ENCODE data around the gene SORT1. TPM values are rescaled to one million over a fixed set of nuclear protein-coding genes. Genes with fewer than 3 reads are reported as not detected.

The SORT1 gene
- polyA plus RNA-seq, 3 donors: 21.3 to 41.1 (median 35.3) TPM

DNA sequence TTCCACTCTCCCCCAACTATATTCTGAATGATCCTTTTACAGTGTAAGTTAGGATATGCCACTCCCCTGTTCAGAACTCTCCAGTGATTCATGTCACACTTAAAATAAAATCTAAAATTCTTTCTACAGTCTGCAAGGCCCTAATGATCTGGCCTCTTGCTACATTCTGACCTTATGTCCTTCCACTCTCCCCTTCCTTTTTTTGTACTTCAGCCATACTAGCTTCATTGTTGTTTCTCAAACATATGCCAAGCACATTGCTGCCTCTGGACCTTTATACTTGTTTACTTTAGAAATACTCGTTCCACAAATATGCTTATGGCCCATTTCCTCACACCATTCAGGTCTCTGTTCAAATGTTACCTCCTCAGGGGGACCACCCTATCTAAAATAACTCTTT lies 43.4 kb upstream of the SORT1 start:
- Histone ChIP-seq H3K9ac (ENCODE audit: insufficient read depth, low read length, poor library complexity, severe bottlenecking) (no peak overlapping the region), H3K27ac (ENCODE audit: low read depth in 1 of 2, low read length in 2 of 2) (no peak overlapping the region), H3K9me3 (replicated peaks in 1 of 2; ENCODE audit: control insufficient read depth in 1 of 2, insufficient read depth in 1 of 2, low read length in 2 of 2) (no peaks in the 10 kb centered on the region), H3K79me2 (ENCODE audit: insufficient read depth, low read length) (no peaks in the 10 kb centered on the region), H3K4me2 (replicated peaks; ENCODE audit: extremely low read depth, low read length, poor library complexity, severe bottlenecking) (no peak overlapping the region), H3K36me3 (replicated peaks in 1 of 2; ENCODE audit: control insufficient read depth in 1 of 2, insufficient read depth in 2 of 2, low read length in 2 of 2) (no peaks in the 10 kb centered on the region), H3K4me3 (replicated peaks in 1 of 3; ENCODE audit: low read depth in 2 of 3, low read length in 3 of 3) (no peak overlapping the region), H4K20me1 (ENCODE audit: insufficient read depth, low read length) (no peaks in the 10 kb centered on the region), H2AFZ (ENCODE audit: insufficient read depth, low read depth, low read length, poor library complexity, severe bottlenecking) (no peak overlapping the region), H3K27me3 (ENCODE audit: control insufficient read depth in 2 of 2, insufficient read depth in 2 of 2, low read length in 2 of 2) (peaks cover 32 to 33% of the 10 kb centered on the region in 2 donors), H3K4me1 (ENCODE audit: control insufficient read depth in 1 of 2, insufficient read depth in 2 of 2, low read length in 2 of 2) (no peaks in the 10 kb centered on the region)
- TF ChIP-seq, protein P1, sequence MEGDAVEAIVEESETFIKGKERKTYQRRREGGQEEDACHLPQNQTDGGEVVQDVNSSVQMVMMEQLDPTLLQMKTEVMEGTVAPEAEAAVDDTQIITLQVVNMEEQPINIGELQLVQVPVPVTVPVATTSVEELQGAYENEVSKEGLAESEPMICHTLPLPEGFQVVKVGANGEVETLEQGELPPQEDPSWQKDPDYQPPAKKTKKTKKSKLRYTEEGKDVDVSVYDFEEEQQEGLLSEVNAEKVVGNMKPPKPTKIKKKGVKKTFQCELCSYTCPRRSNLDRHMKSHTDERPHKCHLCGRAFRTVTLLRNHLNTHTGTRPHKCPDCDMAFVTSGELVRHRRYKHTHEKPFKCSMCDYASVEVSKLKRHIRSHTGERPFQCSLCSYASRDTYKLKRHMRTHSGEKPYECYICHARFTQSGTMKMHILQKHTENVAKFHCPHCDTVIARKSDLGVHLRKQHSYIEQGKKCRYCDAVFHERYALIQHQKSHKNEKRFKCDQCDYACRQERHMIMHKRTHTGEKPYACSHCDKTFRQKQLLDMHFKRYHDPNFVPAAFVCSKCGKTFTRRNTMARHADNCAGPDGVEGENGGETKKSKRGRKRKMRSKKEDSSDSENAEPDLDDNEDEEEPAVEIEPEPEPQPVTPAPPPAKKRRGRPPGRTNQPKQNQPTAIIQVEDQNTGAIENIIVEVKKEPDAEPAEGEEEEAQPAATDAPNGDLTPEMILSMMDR (IDR thresholded peaks at IDR 0.05): no peak
- no peak overlapping the region for H3K4me3 Mint-ChIP-seq
- H3K27ac Mint-ChIP-seq: no peak overlapping the region
- intact Hi-C loops (cut with micrococcal nuclease): loop anchor here in 1 of 2 donors (5.0 kb wide), 1 partner anchor 341 kb away; no protein-coding TSS in a partner anchor
- 67% methylated on average over 1 of the region's 1 CpG for WGBS (ENCODE audit: insufficient coverage)
- DNase-seq: no peak
- peaks cover 3 to 12% (median 10%) of the 10 kb centered on the region in 3 donors for H3K27me3 Mint-ChIP-seq (ENCODE audit: low read depth in 3 of 3)
- H3K9me3 Mint-ChIP-seq: peaks cover 0 to 2% (median 0%) of the 10 kb centered on the region in 7 donors
- no peaks in the 10 kb centered on the region for H3K36me3 Mint-ChIP-seq
- H3K4me1 Mint-ChIP-seq: no peaks in the 10 kb centered on the region

DNA sequence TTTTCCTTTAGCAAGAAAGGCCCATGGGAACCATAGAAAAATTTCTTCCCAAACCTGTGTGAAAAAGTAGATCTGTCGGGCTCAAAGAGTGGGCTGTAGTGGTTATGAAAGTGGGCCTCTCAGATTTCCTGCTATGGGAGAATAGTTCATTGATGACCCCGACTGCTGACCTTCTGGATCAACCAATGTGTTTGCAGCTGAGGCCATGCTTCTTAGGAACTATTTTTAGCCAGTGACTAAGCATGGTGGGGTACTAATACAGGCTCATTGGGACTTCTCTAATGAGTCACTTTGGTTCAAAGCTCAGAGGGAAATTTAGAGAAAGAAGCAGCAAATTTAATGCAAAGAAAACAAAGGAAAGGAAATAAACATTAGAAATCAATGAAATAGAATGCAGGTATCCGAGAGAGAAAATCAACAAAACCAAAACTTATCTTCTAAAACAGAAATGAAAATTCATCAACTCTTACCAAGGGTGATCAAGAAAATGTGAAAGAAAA lies 41.1 kb upstream of the SORT1 start:
- Histone ChIP-seq H3K4me2 (replicated peaks; ENCODE audit: extremely low read depth, low read length, poor library complexity, severe bottlenecking) (no peak overlapping the region), H2AFZ (ENCODE audit: insufficient read depth, low read depth, low read length, poor library complexity, severe bottlenecking) (no peak overlapping the region), H3K4me1 (ENCODE audit: control insufficient read depth in 1 of 2, insufficient read depth in 2 of 2, low read length in 2 of 2) (no peaks in the 10 kb centered on the region), H3K79me2 (ENCODE audit: insufficient read depth, low read length) (no peaks in the 10 kb centered on the region), H3K4me3 (replicated peaks in 1 of 3; ENCODE audit: low read depth in 2 of 3, low read length in 3 of 3) (no peak overlapping the region), H3K9ac (ENCODE audit: insufficient read depth, low read length, poor library complexity, severe bottlenecking) (no peak overlapping the region), H3K9me3 (replicated peaks in 1 of 2; ENCODE audit: control insufficient read depth in 1 of 2, insufficient read depth in 1 of 2, low read length in 2 of 2) (no peaks in the 10 kb centered on the region), H3K36me3 (replicated peaks in 1 of 2; ENCODE audit: control insufficient read depth in 1 of 2, insufficient read depth in 2 of 2, low read length in 2 of 2) (no peaks in the 10 kb centered on the region), H3K27ac (ENCODE audit: low read depth in 1 of 2, low read length in 2 of 2) (no peak overlapping the region), H4K20me1 (ENCODE audit: insufficient read depth, low read length) (no peaks in the 10 kb centered on the region), H3K27me3 (ENCODE audit: control insufficient read depth in 2 of 2, insufficient read depth in 2 of 2, low read length in 2 of 2) (peaks cover 16 to 23% of the 10 kb centered on the region in 2 donors)
- no peaks in the 10 kb centered on the region for H3K4me1 Mint-ChIP-seq
- intact Hi-C loops (cut with micrococcal nuclease): loop anchor here in 1 of 2 donors (10.0 kb wide), 1 partner anchor 86 kb away; no protein-coding TSS in a partner anchor
- H3K36me3 Mint-ChIP-seq: no peaks in the 10 kb centered on the region
- H3K27ac Mint-ChIP-seq: no peak overlapping the region
- WGBS (ENCODE audit: insufficient coverage): 90% methylated on average over 2 of the region's 3 CpGs
- TF ChIP-seq, protein P1 (IDR thresholded peaks at IDR 0.05): no peak
- H3K4me3 Mint-ChIP-seq: no peak overlapping the region
- peak in 2 of 3 donors; percentile 8 to 51 for DNase-seq
- peaks cover 0 to 9% (median 3%) of the 10 kb centered on the region in 7 donors for H3K9me3 Mint-ChIP-seq
- peaks cover 2 to 9% (median 5%) of the 10 kb centered on the region in 3 donors for H3K27me3 Mint-ChIP-seq (ENCODE audit: low read depth in 3 of 3)
